Activated T-cell treated with anti-CD3 and anti-CD28 coated beads for 24 hours (primary cell): ENCODE results near the gene MYMX.

ENCODE experiments used
- DNase-seq: peaks from one replicate; pipeline ENCODE4 v3.0.0-alpha.2; 2020; ENCODE audit warnings: low read depth

The MYMX gene

DNA sequence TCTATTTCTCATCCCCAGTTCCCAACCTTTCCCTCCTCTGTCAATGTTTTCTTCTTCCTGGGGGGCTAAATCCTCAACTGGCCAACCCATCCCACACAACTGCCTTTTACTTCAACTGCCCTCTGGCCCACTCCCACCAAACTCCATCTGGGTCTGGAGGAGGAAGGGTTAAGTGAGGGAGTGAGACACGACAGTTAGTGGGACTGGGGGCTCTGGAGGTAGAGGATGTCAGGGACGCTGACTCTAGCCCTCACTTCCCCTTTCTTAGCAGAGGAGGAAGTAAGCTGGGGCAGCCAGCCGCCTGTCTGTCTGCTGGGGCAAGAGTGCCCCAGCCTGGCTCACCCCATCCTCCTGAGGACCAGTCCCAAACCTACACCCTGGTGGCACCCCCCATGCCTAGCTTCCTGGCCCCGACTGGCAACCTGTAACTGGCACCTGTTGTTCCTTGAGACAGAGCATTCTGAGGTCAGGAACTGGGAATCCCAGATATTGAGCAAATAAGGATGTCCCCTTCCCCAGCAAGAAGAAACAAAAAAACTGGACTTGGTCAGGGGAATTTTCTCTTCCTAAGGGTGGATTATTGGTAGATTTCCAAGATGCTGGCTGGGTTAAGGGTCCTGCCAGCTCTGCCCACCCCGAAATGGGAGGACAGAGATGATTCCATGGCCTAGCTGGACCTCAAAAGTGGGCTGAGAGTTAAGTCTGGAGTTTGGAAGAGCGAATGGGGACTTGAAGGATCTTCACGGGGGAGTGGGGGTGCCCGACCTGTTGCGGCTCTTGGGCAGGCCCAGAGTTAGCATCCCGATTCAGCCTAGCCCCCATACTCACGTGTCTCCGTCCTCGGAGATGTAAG, 47.7 kb downstream of the MYMX start:
- DNase-seq, result no peak

DNA sequence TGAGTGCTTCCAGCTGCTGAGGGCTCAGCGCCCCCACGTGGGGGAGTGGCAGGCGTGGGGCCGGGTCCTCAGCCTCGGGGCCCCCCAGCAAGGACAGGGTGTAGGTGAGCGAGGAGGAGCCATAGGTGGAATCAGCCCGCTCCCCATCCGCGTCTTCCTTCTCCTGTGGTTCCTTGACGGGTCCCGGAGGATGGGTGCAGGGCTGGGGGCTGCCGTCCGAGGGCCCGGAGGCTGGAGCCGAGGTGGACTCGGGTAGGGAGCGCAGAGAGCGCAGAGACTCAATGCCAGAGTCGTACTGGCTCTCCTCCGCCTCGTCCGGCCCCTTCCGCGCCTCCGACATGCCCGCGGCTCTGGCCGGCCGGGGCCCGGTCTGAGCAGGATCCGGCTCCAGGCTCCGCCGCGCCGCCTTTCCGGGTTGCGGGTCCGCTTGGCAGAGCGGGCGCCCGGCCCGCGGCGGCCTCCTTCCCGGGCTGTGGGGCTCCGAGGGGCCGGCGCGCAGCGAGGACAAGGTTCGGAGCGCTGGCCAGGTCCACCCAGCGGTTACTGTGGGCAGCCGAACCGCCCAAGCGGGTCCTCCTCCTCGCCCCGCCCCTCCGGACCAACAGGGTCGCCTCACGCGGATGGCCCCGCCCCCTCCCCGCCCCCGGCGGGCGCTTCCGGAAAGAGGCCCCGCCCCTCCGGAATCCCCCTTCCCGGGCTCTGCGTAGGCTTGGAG, 48.4 kb downstream of the MYMX start, which contains the start of gene NFKBIE:
Gene NFKBIE, minus strand, starts transcription at position 545 of the 715 bp plus-strand sequence. Its CDS starts 205 bp downstream, at position 340.
- peak; percentile 96 for DNase-seq

DNA sequence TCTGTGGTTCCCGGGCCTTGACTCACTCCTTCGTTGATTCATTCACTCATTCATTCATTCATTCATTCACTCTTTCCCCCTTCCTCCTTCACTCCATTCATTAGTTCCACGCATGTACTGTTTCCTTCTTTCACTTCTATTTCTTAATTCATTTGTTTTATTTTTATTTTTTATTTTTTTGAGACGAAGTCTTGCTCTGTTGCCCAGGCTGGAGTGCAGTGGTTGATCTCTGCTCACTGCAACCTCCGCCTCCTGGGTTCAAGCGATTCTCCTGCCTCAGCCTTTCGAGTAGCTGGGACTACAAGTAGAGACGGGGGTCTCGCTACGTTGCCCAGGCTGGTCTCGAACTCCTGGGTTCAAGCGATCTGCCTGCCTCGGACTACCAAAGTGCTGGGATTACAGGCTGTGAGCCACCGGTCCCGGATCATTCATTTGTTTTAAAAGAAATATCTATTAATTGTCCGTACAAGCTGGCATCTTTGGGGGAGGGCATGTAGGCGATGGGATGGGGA, 49.1 kb downstream of the MYMX start:
- DNase-seq, result no peak

DNA sequence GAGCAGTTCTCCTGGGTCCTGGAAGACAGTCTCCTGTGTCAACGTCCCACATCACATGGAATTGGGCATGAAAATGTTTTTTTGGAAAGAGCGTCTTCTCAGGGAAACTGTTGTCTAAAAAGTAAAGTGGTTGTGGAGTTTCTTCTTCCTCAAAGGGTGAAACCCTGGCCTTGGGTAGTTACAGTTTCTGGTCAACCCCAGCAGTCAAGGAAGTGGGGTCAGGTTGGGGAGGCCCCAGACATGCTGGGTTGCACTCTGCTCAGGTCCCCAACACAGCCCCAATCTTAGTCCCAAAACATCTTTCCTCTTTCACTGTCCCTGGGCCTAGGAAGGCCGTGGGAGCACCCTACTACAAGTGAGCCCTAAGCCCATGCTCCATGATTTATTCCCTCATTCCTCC, 49.6 kb downstream of the MYMX start:
- DNase-seq, result no peak

DNA sequence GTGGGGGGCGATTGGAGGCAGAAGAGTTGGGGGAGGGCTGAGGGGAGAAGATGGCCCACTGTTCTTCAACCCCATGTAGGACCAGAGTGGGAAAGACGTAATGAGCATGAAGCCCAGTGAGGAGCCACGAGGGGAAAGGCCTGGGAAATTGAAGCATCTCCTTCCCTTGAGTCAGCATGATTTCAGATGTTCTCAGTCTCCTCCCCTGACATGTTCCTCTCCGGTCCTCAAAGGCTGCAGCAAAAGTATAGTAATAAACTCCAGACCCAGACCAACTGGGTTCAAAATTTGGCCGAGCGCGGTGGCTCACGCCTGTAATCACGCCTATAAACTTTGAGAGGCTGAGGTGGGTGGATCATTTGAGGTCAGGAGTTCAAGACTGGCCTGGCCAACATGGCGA, 50.5 kb downstream of the MYMX start:
- no peak for DNase-seq
